ENCODE measurements around the gene ZFYVE1. TPM values are rescaled to one million over a fixed set of nuclear protein-coding genes. Genes with fewer than 3 reads are reported as not detected.
A peak's percentile ranks its signal among the peaks of the same experiment; 100 is the strongest.
"Not testable (repeated sequence)": the region's sequence is repeated elsewhere in the genome, so short reads cannot be mapped to it uniquely, and the experiment has no call there.

Gene ZFYVE1, protein sequence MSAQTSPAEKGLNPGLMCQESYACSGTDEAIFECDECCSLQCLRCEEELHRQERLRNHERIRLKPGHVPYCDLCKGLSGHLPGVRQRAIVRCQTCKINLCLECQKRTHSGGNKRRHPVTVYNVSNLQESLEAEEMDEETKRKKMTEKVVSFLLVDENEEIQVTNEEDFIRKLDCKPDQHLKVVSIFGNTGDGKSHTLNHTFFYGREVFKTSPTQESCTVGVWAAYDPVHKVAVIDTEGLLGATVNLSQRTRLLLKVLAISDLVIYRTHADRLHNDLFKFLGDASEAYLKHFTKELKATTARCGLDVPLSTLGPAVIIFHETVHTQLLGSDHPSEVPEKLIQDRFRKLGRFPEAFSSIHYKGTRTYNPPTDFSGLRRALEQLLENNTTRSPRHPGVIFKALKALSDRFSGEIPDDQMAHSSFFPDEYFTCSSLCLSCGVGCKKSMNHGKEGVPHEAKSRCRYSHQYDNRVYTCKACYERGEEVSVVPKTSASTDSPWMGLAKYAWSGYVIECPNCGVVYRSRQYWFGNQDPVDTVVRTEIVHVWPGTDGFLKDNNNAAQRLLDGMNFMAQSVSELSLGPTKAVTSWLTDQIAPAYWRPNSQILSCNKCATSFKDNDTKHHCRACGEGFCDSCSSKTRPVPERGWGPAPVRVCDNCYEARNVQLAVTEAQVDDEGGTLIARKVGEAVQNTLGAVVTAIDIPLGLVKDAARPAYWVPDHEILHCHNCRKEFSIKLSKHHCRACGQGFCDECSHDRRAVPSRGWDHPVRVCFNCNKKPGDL
- total RNA-seq (10 to 100 TPM in 3 of 4 donors, 1 to 10 TPM in 1; 9.9 to 13.8 (median 13.3) TPM), polyA plus RNA-seq (5.6 TPM)
- long read RNA-seq, donor 1, full-length matches to known transcripts: 3 of 24 reads
- long read RNA-seq, donor 1, partial matches to known transcripts: 20 of 24 reads
- long read RNA-seq, donor 1, other reads (novel, unspliced or antisense): 1 of 24 reads
- long read RNA-seq, donor 2, full-length matches to known transcripts: 3 of 14 reads
- long read RNA-seq, donor 2, partial matches to known transcripts: 7 of 14 reads
- long read RNA-seq, donor 2, other reads (novel, unspliced or antisense): 4 of 14 reads
- long read RNA-seq, donor 3, full-length matches to known transcripts: 29 of 48 reads
- long read RNA-seq, donor 3, partial matches to known transcripts: 13 of 48 reads
- long read RNA-seq, donor 3, other reads (novel, unspliced or antisense): 6 of 48 reads
- long read RNA-seq, donor 4, full-length matches to known transcripts: 9 of 16 reads
- long read RNA-seq, donor 4, partial matches to known transcripts: 6 of 16 reads
- long read RNA-seq, donor 4, other reads (novel, unspliced or antisense): 1 of 16 reads

DNA sequence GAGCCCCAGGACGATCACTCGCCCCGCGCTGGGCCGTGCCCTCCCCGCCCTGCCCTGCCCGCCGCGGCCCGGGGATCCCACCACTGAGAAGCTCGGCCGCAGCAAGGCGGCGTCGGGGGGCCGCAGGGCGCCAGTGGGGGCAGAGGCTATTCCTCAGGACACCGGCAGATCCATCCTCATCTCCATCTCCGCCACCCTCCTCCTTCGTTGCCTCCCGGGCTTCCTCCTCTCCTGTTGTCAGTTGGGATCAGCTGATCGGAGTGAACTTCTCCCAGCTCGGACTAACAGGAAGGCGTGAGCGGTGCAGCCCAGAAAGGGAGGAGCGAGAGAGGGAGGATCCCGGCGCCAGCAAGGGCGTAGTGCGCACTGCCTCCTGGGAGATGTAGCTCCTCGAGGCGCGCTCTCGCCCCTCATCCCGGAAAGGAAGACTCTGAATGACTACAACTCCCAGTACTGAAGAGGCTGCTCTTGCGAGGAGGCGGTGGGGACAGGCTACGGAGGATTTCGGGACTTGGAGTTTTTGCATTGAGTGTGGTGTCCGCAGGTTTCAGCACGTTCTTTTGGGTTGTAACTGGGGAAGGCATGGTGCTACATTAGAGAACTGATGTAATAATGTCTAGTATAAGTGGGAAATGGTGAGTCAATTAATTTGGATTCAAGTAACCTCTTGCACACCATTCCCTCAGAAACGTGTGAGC lies at the start of gene ZFYVE1:
ZFYVE1 (minus strand) TSS at position 262 of the 698 bp plus-strand sequence. CDS start 2,598 bp downstream, outside the sequence.
- no peaks in the 10 kb centered on the region for H3K9me3 ChIP-seq (ENCODE audit: control insufficient read depth, low read length)
- intact Hi-C loops (cut with DNase I): no loop called here
- under 1% methylated on average over 39 of the region's 42 CpGs for WGBS

DNA sequence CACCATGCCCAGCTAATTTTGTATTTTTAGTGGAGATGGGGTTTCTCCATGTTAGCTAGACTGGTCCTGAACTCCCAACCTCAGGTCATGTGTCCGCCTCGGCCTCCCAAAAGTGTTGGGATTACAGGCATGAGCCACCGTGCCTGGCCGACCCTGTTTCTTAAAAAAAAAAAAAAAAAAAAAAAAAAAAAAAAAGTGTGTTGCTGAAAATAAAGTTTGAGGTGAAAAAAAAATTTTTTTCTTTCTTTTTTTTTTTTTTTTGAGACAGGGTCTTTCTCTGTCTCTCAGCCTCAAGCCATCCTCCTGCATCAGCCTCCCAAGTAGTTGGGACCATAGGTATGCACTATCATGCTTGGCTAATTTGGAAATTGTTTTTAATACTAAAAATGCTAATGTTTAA lies 42.7 kb upstream of the ZFYVE1 start:
- peaks cover 2% of the 10 kb centered on the region for H3K4me1 ChIP-seq (ENCODE audit: control insufficient read depth, insufficient read depth, low read length)

More for the DNA sequence above, at the start of gene ZFYVE1:
- Histone ChIP-seq H3K27me3 (ENCODE audit: control insufficient read depth, insufficient read depth) (no peaks in the 10 kb centered on the region), H3K4me3 (ENCODE audit: low read length) (peak within 1 kb of the TSS; percentile 74), H3K27ac (ENCODE audit: low read length) (peak within 1 kb of the TSS; percentile 93), H3K4me1 (ENCODE audit: control insufficient read depth, insufficient read depth, low read length) (peaks cover 2% of the 10 kb centered on the region)
- ATAC-seq (peak; percentile 100), DNase-seq (peak; percentile 97 to 99 (median 98))

DNA sequence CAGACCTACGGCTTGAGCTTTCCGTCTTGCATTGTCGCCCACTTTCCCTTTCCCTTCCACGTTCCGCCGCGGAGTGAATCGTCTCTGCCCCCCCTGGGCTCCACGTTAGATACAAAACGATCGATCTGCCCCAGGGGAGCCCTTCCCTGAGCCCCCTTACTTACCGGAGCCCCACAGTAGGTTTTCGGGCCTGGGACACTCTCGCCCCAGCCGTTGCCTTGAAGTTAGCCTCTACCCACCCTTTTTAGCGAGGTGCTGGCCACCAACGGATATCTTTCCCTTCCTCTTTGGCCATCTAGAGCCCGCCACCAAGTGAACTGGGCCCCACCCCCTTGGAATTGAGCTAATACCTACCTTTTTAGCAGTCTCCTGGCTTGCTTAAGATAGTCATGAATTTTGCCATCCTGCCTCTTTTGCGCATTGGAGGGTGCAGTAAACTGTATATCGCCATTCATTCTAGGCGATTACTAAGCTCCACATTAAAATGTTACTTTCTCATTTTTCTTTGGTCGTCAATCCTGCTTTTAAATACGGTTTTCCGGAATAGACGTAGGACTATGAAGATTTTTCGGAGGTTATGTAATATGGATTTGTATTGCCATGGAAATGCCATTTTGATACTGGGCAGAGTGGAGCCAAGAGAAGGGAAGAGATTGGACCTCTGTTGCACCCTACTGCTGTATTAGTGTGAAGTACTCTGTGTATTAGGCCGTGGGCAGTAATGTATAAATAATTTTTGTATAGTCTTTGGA lies 32.2 kb upstream of the ZFYVE1 start:
- no peaks in the 10 kb centered on the region for H3K9me3 ChIP-seq (ENCODE audit: control insufficient read depth, low read length)
- WGBS: under 1% methylated on average over 27 of the region's 27 CpGs
- peak overlapping the region; percentile 97 for H3K27ac ChIP-seq (ENCODE audit: low read length)
- DNase-seq: peak in 1 of 3 donors; percentile 43
- H3K4me3 ChIP-seq (ENCODE audit: low read length): peak overlapping the region; percentile 97
- intact Hi-C loops (cut with DNase I): no loop called here
- peaks cover 3% of the 10 kb centered on the region for H3K4me1 ChIP-seq (ENCODE audit: control insufficient read depth, insufficient read depth, low read length)
- H3K27me3 ChIP-seq (ENCODE audit: control insufficient read depth, insufficient read depth): no peaks in the 10 kb centered on the region
- ATAC-seq: peak; percentile 37 to 56

More for the DNA sequence above, 42.7 kb upstream of the ZFYVE1 start:
- WGBS: 96% methylated on average over 4 of the region's 4 CpGs
- H3K27me3 ChIP-seq (ENCODE audit: control insufficient read depth, insufficient read depth): no peaks in the 10 kb centered on the region
- H3K27ac ChIP-seq (ENCODE audit: low read length): no peak overlapping the region
- DNase-seq (no peak), ATAC-seq (no peak)
- intact Hi-C loops (cut with DNase I): no loop called here
- H3K9me3 ChIP-seq (ENCODE audit: control insufficient read depth, low read length): no peaks in the 10 kb centered on the region
- H3K4me3 ChIP-seq (ENCODE audit: low read length): no peak overlapping the region

DNA sequence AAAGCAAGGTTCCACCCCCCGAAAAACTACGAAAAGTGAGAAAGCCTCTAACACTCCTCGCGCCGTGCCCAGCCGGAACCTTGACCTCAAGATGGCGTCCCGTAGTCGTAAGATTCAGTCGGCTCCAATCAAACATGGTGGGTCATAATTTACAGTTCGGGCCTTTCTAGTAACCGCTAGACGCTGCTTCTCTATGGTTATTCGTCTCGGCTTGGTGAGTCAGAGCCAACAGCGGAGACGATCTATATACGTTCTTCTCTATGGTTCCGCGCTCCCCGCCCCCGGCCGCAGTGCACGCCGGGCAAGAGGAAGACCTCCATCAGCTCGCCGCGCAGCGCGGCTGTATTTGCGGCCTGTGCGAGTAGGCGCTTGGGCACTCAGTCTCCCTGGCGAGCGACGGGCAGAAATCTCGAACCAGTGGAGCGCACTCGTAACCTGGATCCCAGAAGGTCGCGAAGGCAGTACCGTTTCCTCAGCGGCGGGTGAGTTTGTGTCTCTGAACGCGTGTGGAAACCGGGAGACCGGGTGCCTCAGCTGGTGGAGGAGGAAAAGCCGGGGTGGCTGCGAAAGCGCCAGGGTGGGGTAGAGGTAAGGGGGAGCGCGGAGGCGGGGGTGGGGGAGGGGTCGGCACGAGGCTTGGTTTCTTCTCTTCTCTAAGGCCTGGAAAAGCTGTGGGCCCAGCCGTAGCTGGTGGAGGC lies 31.5 kb upstream of the ZFYVE1 start, which contains the start of gene RBM25:
RBM25 (plus strand) TSS at position 311 of the 698 bp plus-strand sequence. CDS start 13,108 bp downstream, outside the sequence.
- Histone ChIP-seq H3K4me3 (ENCODE audit: low read length) (peak within 1 kb of the TSS; percentile 97), H3K4me1 (ENCODE audit: control insufficient read depth, insufficient read depth, low read length) (peaks cover 3% of the 10 kb centered on the region), H3K9me3 (ENCODE audit: control insufficient read depth, low read length) (no peaks in the 10 kb centered on the region), H3K27me3 (ENCODE audit: control insufficient read depth, insufficient read depth) (no peaks in the 10 kb centered on the region), H3K27ac (ENCODE audit: low read length) (peak within 1 kb of the TSS; percentile 98)
- peak; percentile 99 for ATAC-seq
- peak; percentile 95 to 98 (median 97) for DNase-seq
- WGBS: under 1% methylated on average over 57 of the region's 57 CpGs
- intact Hi-C loops (cut with DNase I): no loop called here

DNA sequence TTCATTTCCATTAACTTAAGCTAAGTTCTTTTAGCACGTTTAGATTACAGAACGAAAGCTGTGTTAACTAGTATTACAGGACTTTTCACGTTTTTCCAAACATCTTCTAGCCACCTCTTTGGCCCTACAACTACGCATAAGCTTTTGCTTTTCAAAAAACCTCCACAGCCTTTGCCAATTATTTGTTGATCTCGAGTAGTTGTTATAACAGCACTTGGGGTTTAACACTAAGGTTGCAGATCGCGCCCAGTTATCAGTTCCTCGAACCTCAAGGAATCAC lies 31.0 kb upstream of the ZFYVE1 start:
- Histone ChIP-seq H3K9me3 (ENCODE audit: control insufficient read depth, low read length) (no peaks in the 10 kb centered on the region), H3K4me3 (ENCODE audit: low read length) (peak overlapping the region; percentile 69), H3K27me3 (ENCODE audit: control insufficient read depth, insufficient read depth) (no peaks in the 10 kb centered on the region), H3K27ac (ENCODE audit: low read length) (peak overlapping the region; percentile 98), H3K4me1 (ENCODE audit: control insufficient read depth, insufficient read depth, low read length) (peaks cover 3% of the 10 kb centered on the region)
- ATAC-seq (no peak), DNase-seq (no peak)
- 6% methylated on average over 8 of the region's 8 CpGs for WGBS
- intact Hi-C loops (cut with DNase I): no loop called here

GRCh38 chr14:73055251-73055650 lies 28.3 kb upstream of the ZFYVE1 start:
- DNase-seq (no peak), ATAC-seq (no peak)
- WGBS: 90% methylated on average over 1 of the region's 1 CpG
- no peaks in the 10 kb centered on the region for H3K27me3 ChIP-seq (ENCODE audit: control insufficient read depth, insufficient read depth)
- no peak overlapping the region for H3K27ac ChIP-seq (ENCODE audit: low read length)
- H3K4me3 ChIP-seq (ENCODE audit: low read length): no peak overlapping the region
- no peaks in the 10 kb centered on the region for H3K4me1 ChIP-seq (ENCODE audit: control insufficient read depth, insufficient read depth, low read length)
- intact Hi-C loops (cut with DNase I): no loop called here
- no peaks in the 10 kb centered on the region for H3K9me3 ChIP-seq (ENCODE audit: control insufficient read depth, low read length)

GRCh38 chr14:73049428-73049827 lies 22.5 kb upstream of the ZFYVE1 start:
- no peak for ATAC-seq
- H3K27ac ChIP-seq (ENCODE audit: low read length): no peak overlapping the region
- H3K4me3 ChIP-seq (ENCODE audit: low read length): no peak overlapping the region
- H3K27me3 ChIP-seq (ENCODE audit: control insufficient read depth, insufficient read depth): no peaks in the 10 kb centered on the region
- 61% methylated on average over 4 of the region's 4 CpGs for WGBS
- intact Hi-C loops (cut with DNase I): no loop called here
- H3K4me1 ChIP-seq (ENCODE audit: control insufficient read depth, insufficient read depth, low read length): no peaks in the 10 kb centered on the region
- no peak for DNase-seq
- no peaks in the 10 kb centered on the region for H3K9me3 ChIP-seq (ENCODE audit: control insufficient read depth, low read length)

DNA sequence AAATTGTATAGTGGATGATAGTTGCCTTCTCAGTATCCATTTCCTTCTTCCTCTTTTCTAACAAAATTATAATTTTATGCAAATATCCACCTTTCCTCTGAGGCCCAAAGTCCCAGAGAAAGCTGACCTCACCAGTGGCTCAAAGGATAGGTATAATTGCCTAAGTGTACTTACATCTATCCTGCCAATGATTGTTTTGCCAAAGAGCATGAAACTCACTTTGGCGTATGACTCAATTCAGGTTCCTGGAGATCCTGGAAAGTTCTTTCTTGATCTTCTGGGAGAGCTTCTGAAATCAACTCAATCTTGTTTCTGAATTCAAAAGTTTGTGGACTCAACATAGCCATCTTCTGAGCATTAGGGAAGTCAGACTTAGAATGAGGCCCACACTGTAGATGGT lies 20.9 kb upstream of the ZFYVE1 start:
- no peak overlapping the region for H3K4me3 ChIP-seq (ENCODE audit: low read length)
- no peak overlapping the region for H3K27ac ChIP-seq (ENCODE audit: low read length)
- H3K27me3 ChIP-seq (ENCODE audit: control insufficient read depth, insufficient read depth): no peaks in the 10 kb centered on the region
- DNase-seq (no peak), ATAC-seq (no peak)
- 97% methylated on average over 1 of the region's 1 CpG for WGBS
- intact Hi-C loops (cut with DNase I): no loop called here
- H3K9me3 ChIP-seq (ENCODE audit: control insufficient read depth, low read length): no peaks in the 10 kb centered on the region
- no peaks in the 10 kb centered on the region for H3K4me1 ChIP-seq (ENCODE audit: control insufficient read depth, insufficient read depth, low read length)

DNA sequence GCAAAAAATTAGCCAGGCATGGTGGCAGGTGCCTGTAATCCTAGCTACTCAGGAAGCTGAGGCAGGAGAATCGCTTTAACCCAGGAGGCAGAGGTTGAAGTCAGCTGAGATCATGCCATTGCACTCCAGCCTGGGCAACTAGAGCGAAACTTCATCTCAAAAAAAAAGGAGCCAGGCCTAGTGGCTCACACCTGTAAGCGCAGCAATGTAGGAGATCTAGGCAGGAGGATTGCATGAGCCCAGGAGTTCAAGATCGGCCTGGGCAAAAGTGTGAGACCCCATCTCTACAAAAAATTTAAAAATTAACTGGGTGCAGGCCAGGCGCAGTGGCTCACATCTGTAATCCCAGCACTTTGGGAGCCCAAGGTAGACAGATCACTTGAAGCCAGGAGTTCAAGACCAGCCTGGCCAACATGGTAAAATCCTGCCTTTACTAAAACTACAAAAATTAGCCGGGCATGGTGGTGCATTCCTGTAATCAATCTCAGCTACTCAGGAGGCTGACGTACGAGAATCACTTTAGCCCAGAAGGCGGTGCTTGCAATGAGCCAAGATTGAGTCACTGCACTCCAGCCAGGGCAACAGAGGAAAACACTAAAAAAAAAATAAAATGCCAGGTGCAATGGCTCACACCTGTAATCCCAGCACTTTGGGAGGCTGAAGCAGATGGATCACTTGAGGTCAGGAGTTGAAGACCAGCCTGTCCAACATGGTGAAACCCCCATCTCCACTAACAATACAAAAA lies 10.0 kb upstream of the ZFYVE1 start:
- 91% methylated on average over 9 of the region's 9 CpGs for WGBS
- intact Hi-C loops (cut with DNase I); ATAC-seq; H3K27me3 ChIP-seq (ENCODE audit: control insufficient read depth, insufficient read depth); H3K4me3 ChIP-seq (ENCODE audit: low read length); H3K4me1 ChIP-seq (ENCODE audit: control insufficient read depth, insufficient read depth, low read length); DNase-seq; H3K9me3 ChIP-seq (ENCODE audit: control insufficient read depth, low read length); H3K27ac ChIP-seq (ENCODE audit: low read length): not testable (repeated sequence)
